ENCODE data around the gene CASZ1. TPM values are rescaled to one million over a fixed set of nuclear protein-coding genes. Genes with fewer than 3 reads are reported as not detected.

Gene CASZ1
- polyA plus RNA-seq, 2 of the 4 experiments (the other 2 are of a cell fraction): 0.52 to 1.2 TPM

- DNase-seq (ENCODE audit: low read depth in 1 of 2, low spot score in 1 of 2): no peak
- H3K4me2 ChIP-seq: no peak overlapping the region
- ChIA-PET POLR2A (no interaction called here), CTCF (no interaction called here)
- 78% methylated on average over 17 of the region's 32 CpGs for WGBS (ENCODE audit: missing lambda C conversion rate)
- ATAC-seq: no peak
- no peak overlapping the region for H3K27ac ChIP-seq
- no peak for FAIRE-seq
- H3K4me1 ChIP-seq: no peaks in the 10 kb centered on the region
- no peaks in the 10 kb centered on the region for H3K9me3 ChIP-seq
- H3K4me3 ChIP-seq: no peak overlapping the region
- TF ChIP-seq FOSL2 (IDR thresholded peaks at IDR 0.05): no peak
- TF ChIP-seq FOSL2 (CRISPR knock-in tag; IDR thresholded peaks at IDR 0.05): no peak
Measured at GRCh38 chr1:10644307-10645128, 151.9 kb downstream of the CASZ1 start.

DNA sequence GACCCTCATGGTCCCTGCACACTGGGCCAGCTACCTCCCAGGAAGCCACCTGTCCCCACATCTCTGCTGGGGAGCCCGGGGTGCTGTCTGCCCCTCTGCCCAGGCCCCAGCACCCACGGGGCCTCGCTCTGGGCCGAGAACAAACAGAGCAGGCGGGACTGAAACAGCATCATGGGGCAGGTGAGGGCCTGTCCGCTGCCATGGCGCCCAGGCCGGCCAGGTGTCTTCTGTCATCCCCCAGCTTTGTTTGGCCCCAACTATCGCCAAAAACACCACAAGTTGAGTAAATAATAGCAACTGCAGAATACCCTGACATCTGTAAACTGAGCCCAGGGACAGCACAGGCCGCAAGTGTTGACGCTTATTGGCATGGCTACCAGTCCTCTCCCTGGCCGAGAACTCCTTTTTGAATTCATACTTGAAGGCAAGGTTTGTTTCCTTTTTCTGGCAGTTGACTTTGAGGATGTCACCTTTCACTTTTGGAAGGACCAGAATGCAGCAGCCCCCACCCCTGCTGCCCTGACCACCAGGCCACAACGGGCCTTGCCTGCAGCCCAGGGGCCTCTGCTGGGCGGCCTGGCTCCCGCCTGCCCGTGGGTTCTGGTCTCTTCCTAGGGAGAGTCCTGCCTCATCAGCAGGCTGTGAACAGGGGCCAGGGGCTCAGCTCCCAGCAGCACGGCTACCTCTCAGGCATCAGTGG is 152.7 kb downstream of the CASZ1 start:
- TF ChIP-seq FOSL2 (IDR thresholded peaks at IDR 0.05) (no peak), FOSL2 (CRISPR knock-in tag; IDR thresholded peaks at IDR 0.05) (no peak), TFCP2L1 (CRISPR knock-in tag; IDR thresholded peaks at IDR 0.05) (no peak)
- 88% methylated on average over 8 of the region's 17 CpGs for WGBS (ENCODE audit: missing lambda C conversion rate)
- DNase-seq (ENCODE audit: low read depth in 1 of 2, low spot score in 1 of 2): no peak
- H3K9me3 ChIP-seq: no peaks in the 10 kb centered on the region
- no peaks in the 10 kb centered on the region for H3K4me1 ChIP-seq
- ChIA-PET CTCF (no interaction called here), POLR2A (no interaction called here)
- ATAC-seq: no peak
- no peak for FAIRE-seq
- H3K27ac ChIP-seq: no peak overlapping the region
- no peak overlapping the region for H3K4me3 ChIP-seq
- no peak overlapping the region for H3K4me2 ChIP-seq

GRCh38 chr1:10642403-10643080 is 153.9 kb downstream of the CASZ1 start:
- WGBS (ENCODE audit: missing lambda C conversion rate): 81% methylated on average over 21 of the region's 31 CpGs
- Histone ChIP-seq H3K4me2 (no peak overlapping the region), H3K4me1 (no peaks in the 10 kb centered on the region), H3K9me3 (no peaks in the 10 kb centered on the region), H3K4me3 (no peak overlapping the region), H3K27ac (no peak overlapping the region)
- DNase-seq (ENCODE audit: low read depth in 1 of 2, low spot score in 1 of 2): no peak
- ChIA-PET POLR2A (no interaction called here), CTCF (no interaction called here)
- TF ChIP-seq ZC3H11A (IDR thresholded peaks at IDR 0.05) (no peak), CHD2 (IDR thresholded peaks at IDR 0.05; ENCODE audit: low read length, partially characterized antibody) (no peak), NFE2L2 (conservative IDR thresholded peaks at IDR 0.05; ENCODE audit: low read length) (no peak), HDAC2 (IDR thresholded peaks at IDR 0.05) (no peak), ZNF302 (CRISPR knock-in tag; IDR thresholded peaks at IDR 0.05) (no peak), REST (IDR thresholded peaks at IDR 0.05) (no peak), HOXB13 (CRISPR knock-in tag; IDR thresholded peaks at IDR 0.05; ENCODE audit: low read depth) (no peak), NPAS2 (CRISPR knock-in tag; IDR thresholded peaks at IDR 0.05; ENCODE audit: borderline replicate concordance) (no peak)
- ATAC-seq: no peak
- FAIRE-seq: no peak

GRCh38 chr1:10641976-10642375 is 154.5 kb downstream of the CASZ1 start:
- 92% methylated on average over 11 of the region's 24 CpGs for WGBS (ENCODE audit: missing lambda C conversion rate)
- ChIA-PET POLR2A (no interaction called here), CTCF (no interaction called here)
- Histone ChIP-seq H3K9me3 (no peaks in the 10 kb centered on the region), H3K4me1 (no peaks in the 10 kb centered on the region), H3K4me3 (no peak overlapping the region), H3K4me2 (no peak overlapping the region), H3K27ac (no peak overlapping the region)
- no peak for ATAC-seq
- FAIRE-seq: no peak
- TF ChIP-seq E2F6 (IDR thresholded peaks at IDR 0.05; ENCODE audit: borderline replicate concordance, low read depth): no peak
- TF ChIP-seq, protein P1, sequence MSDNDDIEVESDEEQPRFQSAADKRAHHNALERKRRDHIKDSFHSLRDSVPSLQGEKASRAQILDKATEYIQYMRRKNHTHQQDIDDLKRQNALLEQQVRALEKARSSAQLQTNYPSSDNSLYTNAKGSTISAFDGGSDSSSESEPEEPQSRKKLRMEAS (IDR thresholded peaks at IDR 0.05): no peak
- no peak for DNase-seq (ENCODE audit: low read depth in 1 of 2, low spot score in 1 of 2)
